Measurements from ENCODE around the gene HIRA. TPM values are rescaled to one million over a fixed set of nuclear protein-coding genes. Genes with fewer than 3 reads are reported as not detected.

The HIRA gene, protein sequence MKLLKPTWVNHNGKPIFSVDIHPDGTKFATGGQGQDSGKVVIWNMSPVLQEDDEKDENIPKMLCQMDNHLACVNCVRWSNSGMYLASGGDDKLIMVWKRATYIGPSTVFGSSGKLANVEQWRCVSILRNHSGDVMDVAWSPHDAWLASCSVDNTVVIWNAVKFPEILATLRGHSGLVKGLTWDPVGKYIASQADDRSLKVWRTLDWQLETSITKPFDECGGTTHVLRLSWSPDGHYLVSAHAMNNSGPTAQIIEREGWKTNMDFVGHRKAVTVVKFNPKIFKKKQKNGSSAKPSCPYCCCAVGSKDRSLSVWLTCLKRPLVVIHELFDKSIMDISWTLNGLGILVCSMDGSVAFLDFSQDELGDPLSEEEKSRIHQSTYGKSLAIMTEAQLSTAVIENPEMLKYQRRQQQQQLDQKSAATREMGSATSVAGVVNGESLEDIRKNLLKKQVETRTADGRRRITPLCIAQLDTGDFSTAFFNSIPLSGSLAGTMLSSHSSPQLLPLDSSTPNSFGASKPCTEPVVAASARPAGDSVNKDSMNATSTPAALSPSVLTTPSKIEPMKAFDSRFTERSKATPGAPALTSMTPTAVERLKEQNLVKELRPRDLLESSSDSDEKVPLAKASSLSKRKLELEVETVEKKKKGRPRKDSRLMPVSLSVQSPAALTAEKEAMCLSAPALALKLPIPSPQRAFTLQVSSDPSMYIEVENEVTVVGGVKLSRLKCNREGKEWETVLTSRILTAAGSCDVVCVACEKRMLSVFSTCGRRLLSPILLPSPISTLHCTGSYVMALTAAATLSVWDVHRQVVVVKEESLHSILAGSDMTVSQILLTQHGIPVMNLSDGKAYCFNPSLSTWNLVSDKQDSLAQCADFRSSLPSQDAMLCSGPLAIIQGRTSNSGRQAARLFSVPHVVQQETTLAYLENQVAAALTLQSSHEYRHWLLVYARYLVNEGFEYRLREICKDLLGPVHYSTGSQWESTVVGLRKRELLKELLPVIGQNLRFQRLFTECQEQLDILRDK
- total RNA-seq, result 10 to 100 TPM; 15.3 to 21.8 TPM

GRCh38 chr22:19431649-19432132 is at the start of gene HIRA:
Gene HIRA, minus strand, starts transcription at chr22:19431733. Its CDS starts 257 bp downstream, at chr22:19431476.
- DNase-seq (ENCODE audit: low spot score), result peak; percentile 71
- H3K27me3 ChIP-seq (replicated peaks; ENCODE audit: insufficient read depth), result no peaks in the 10 kb centered on the region
- H3K4me1 ChIP-seq (replicated peaks), result peaks cover 20% of the 10 kb centered on the region
- H3K9me3 ChIP-seq, result no peaks in the 10 kb centered on the region
- intact Hi-C loops (cut with DNase I), result loop anchor here (5.0 kb wide), 1 partner anchor 249 kb away; no protein-coding TSS in a partner anchor
- peak within 1 kb of the TSS; percentile 89 to 95 for H3K27ac ChIP-seq
- peak within 1 kb of the TSS; percentile 59 to 77 for H3K4me3 ChIP-seq
- peaks cover 0 to 10% of the 10 kb centered on the region in 2 donors for H3K36me3 ChIP-seq
- TF ChIP-seq POLR2A (IDR thresholded peaks at IDR 0.05), result no peak
- peak in 1 of 4 experiments; percentile 5 for TF ChIP-seq CTCF (IDR thresholded peaks at IDR 0.05)
- peak; percentile 31 for TF ChIP-seq POLR2AphosphoS5 (IDR thresholded peaks at IDR 0.05)
- WGBS, result under 1% methylated on average over 66 of the region's 66 CpGs

DNA sequence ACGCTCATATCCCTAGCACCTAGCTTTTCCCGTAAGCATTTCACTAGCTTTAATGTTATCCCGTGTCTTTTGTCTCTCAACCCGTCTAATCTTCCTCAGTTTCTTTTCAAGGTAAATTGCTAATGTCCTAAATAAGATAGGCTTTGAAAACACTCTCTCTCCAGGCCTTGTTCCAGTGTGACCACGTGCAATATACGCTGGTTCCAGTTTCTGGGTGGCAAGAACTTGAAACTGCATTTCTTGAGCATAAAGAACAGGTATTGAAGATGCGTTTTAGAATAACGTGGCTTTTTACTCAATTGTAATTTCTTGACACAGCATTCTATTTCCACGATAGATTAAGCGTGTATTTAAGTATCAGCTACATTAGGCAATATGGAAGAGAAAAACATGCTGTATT is 49.3 kb upstream of the HIRA start:
- H3K36me3 ChIP-seq, result no peaks in the 10 kb centered on the region
- 58% methylated on average over 10 of the region's 10 CpGs for WGBS
- intact Hi-C loops (cut with DNase I), result no loop called here
- H3K4me3 ChIP-seq, result no peak overlapping the region
- H3K9me3 ChIP-seq, result no peaks in the 10 kb centered on the region
- H3K27me3 ChIP-seq (replicated peaks; ENCODE audit: insufficient read depth), result no peaks in the 10 kb centered on the region
- no peak for TF ChIP-seq CTCF (IDR thresholded peaks at IDR 0.05)
- no peak for TF ChIP-seq POLR2A (IDR thresholded peaks at IDR 0.05)
- TF ChIP-seq POLR2AphosphoS5 (IDR thresholded peaks at IDR 0.05), result no peak
- H3K4me1 ChIP-seq (replicated peaks), result peaks cover 5% of the 10 kb centered on the region
- no peak overlapping the region for H3K27ac ChIP-seq
- DNase-seq (ENCODE audit: low spot score), result no peak

- Histone ChIP-seq H3K27me3 (replicated peaks; ENCODE audit: insufficient read depth) (no peaks in the 10 kb centered on the region), H3K27ac (no peak overlapping the region), H3K4me3 (peak overlapping the region; percentile 2 to 71), H3K36me3 (no peaks in the 10 kb centered on the region), H3K9me3 (no peaks in the 10 kb centered on the region), H3K4me1 (replicated peaks) (peaks cover 5% of the 10 kb centered on the region)
- TF ChIP-seq CTCF (IDR thresholded peaks at IDR 0.05) (no peak), POLR2AphosphoS5 (IDR thresholded peaks at IDR 0.05) (no peak), POLR2A (IDR thresholded peaks at IDR 0.05) (no peak)
- no peak for DNase-seq (ENCODE audit: low spot score)
- intact Hi-C loops (cut with DNase I), result no loop called here
- under 1% methylated on average over 15 of the region's 15 CpGs for WGBS
These were observed 48.6 kb upstream of the HIRA start for GRCh38 chr22:19480173-19480568.

DNA sequence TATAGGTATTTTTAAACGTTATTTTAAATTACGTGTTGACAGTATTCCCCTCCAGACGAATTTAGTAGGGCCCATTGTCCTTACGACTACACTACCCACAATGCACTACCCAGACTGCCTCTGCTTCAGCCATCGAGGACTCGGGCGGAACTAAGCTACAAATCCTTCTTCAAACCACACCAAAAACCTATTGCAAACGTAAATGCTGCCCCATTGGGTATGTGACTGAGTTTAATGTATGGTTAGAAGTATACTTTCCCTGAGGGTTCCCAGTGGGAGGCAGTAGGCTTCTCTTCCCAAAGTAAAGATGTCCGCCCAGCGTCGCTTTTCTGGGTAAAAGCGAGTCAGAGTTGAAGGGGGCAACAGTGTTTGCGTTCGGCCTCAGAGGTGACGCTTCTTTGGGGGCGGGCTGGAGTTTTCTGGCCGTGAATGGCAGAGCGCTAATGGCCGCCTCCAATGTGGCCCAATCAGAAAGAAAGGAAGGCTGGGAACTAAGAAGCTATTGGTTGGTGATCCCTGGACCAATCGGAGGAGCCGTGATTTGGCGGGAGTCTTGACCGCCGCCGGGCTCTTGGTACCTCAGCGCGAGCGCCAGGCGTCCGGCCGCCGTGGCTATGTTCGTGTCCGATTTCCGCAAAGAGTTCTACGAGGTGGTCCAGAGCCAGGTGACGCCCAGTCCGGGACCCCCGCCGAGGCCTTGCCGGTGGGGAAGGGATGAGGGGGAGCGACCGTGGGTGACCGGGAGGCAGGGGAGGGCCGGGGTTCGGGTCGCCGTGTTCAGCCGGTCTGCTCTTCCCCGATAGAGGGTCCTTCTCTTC is 48.0 kb upstream of the HIRA start, which contains the start of gene CDC45:
CDC45 (plus strand) TSS at position 566 of the 818 bp plus-strand sequence; CDS start at position 615, 49 bp downstream.
- H3K36me3 ChIP-seq, result no peaks in the 10 kb centered on the region
- TF ChIP-seq CTCF (IDR thresholded peaks at IDR 0.05) (no peak), POLR2A (IDR thresholded peaks at IDR 0.05) (peak; percentile 19), POLR2AphosphoS5 (IDR thresholded peaks at IDR 0.05) (peak; percentile 81)
- peak within 1 kb of the TSS; percentile 93 to 96 for H3K27ac ChIP-seq
- WGBS, result under 1% methylated on average over 46 of the region's 50 CpGs
- peaks cover 5% of the 10 kb centered on the region for H3K4me1 ChIP-seq (replicated peaks)
- DNase-seq (ENCODE audit: low spot score), result peak; percentile 98
- H3K9me3 ChIP-seq, result no peaks in the 10 kb centered on the region
- no peaks in the 10 kb centered on the region for H3K27me3 ChIP-seq (replicated peaks; ENCODE audit: insufficient read depth)
- intact Hi-C loops (cut with DNase I), result loop anchor here (2.0 to 10.0 kb wide), 4 partner anchors 37 to 335 kb away; partner anchors contain the start of genes CLTCL1 and ESS2
- peak within 1 kb of the TSS; percentile 71 to 77 for H3K4me3 ChIP-seq

Data from prostate gland (tissue), 2 donors.